Cardiac fibroblast (primary cell): ENCODE results near the gene SP110.

Experiments used
- DNase-seq, 2 donors: peaks; one replicate each; pipeline versions ENCODE4 v3.0.0 to v3.0.0-alpha.2; 2010; ENCODE audit warnings: low read depth in 2 of 2
- H3K4me3 ChIP-seq, 2 donors: replicated peaks in 1 of 2; 1 replicate in 1 of 2; 2 replicates in 1 of 2; pipeline ENCODE4 v1.5.1; 2011; ENCODE audit warnings: low read depth in 2 of 2, low read length in 2 of 2, mild to moderate bottlenecking in 2 of 2, moderate library complexity in 1 of 2
- CTCF ChIP-seq: IDR thresholded peaks from one replicate; pipeline ENCODE4 v1.5.1; 2011; ENCODE audit warnings: low read depth, mild to moderate bottlenecking, low read length, inconsistent platforms

SP110 gene

GRCh38 chr2:230258483-230258882, 38.7 kb upstream of the SP110 start:
- TF ChIP-seq CTCF, result no peak
- DNase-seq, result peak in 1 of 2 donors; percentile 26
- no peak overlapping the region for H3K4me3 ChIP-seq

GRCh38 chr2:230256733-230257332, 37.0 kb upstream of the SP110 start:
- no peak for TF ChIP-seq CTCF
- DNase-seq, result no peak
- no peak overlapping the region for H3K4me3 ChIP-seq

GRCh38 chr2:230254152-230254881, 34.5 kb upstream of the SP110 start:
- no peak overlapping the region for H3K4me3 ChIP-seq
- no peak for TF ChIP-seq CTCF
- no peak for DNase-seq

- DNase-seq, result no peak
- no peak for TF ChIP-seq CTCF
- no peak overlapping the region for H3K4me3 ChIP-seq
Observed at GRCh38 chr2:230250231-230250630, 30.4 kb upstream of the SP110 start.

- TF ChIP-seq CTCF, result no peak
- DNase-seq, result no peak
- H3K4me3 ChIP-seq, result no peak overlapping the region
Observed at GRCh38 chr2:230246206-230246605, 26.4 kb upstream of the SP110 start.

- H3K4me3 ChIP-seq, result no peak overlapping the region
- no peak for TF ChIP-seq CTCF
- peak in 1 of 2 donors; percentile 42 for DNase-seq
Observed at GRCh38 chr2:230244211-230244610, 24.4 kb upstream of the SP110 start.
